HG02884 (cell line): Measurements from ENCODE around the gene ALDH2.
A peak's percentile ranks its signal among the peaks of the same experiment; 100 is the strongest.
"Not testable (repeated sequence)": the region's sequence is repeated elsewhere in the genome, so short reads cannot be mapped to it uniquely, and the experiment has no call there.

Experiments used
- ATAC-seq: cut with Tn5 transposase; IDR thresholded peaks from one replicate; pipeline ENCODE4 v1.9.1; 2021; ENCODE audit warnings: mild to moderate bottlenecking, moderate library complexity; ENCODE audit not compliant: unreplicated experiment

Gene ALDH2

DNA sequence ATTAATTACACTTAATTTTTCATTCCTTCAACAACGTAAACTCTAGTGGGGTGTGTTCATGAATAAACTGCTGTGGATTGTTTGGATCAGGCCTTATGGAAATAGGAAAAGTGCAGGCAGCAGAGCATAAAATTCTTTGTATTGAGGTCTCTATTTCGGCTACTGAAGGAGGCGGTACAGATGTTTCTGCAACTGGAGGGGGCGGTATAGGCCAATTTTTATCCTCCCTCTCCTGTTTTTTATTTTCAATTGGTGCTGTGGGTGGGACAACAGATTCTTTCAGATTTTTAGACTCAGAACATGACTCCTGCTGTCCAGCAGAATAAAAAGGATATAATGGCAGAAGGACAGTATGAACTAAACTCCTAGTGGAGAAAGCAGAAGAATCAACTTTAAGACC, 57.6 kb downstream of the ALDH2 start:
- not testable (repeated sequence) for ATAC-seq

- no peak for ATAC-seq
These were observed 58.8 kb downstream of the ALDH2 start for GRCh38 chr12:111825509-111825908.

DNA sequence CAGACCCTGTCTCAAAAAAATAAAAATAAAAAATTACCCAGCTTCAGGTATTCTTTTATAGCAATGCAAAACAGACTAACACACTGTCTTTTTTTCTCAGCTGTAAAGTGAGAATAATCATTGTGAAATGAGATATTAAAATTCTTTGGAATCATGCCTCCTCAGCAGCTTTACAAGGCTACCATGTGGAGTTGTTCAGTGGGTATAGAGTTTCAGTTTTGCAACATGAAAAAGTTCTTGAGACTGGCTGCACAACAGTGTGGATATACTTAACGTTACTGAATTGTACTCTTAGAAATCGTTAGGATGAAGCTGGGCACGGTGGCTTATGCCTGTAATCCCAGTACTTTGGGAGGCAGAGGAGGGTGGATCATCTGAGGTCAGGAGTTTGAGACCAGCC, 59.6 kb downstream of the ALDH2 start:
- no peak for ATAC-seq

DNA sequence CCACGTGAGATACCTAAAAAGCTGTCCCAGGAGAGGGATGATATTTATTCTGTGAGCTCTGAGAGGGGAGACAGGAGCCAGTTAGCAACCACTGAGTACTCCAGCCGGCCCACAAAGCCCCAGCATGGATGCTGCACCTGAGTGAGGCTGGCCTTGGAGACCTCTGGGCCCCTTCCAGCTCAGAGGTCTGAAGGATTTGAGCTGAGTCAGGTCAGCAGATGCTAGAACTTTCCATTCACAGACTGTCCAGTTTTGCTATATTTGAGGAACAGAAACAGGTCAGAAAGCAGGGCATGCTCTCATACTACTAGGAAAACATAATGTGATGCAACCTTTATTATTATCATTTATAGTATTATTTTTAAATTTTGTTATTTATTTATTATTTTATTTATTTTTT, 60.3 kb downstream of the ALDH2 start:
- no peak for ATAC-seq

DNA sequence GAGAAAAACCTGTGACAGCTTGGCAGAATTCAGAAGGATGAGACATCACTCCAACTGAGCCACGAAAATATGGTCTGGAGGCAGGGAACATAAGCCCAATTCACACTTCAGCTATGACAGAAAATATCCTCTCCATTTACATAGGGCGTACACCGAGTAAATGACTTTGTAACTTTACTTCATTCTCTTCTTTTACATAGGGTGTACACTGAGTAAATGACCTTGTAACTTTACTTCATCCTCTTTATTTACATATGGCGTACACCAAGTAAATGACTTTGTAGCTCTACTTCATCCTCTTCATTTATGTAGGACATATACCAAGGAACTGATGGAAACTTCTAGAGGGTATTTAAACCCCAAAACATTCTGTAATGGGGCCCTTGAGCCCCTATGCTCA, 61.2 kb downstream of the ALDH2 start:
- ATAC-seq, result no peak

- no peak for ATAC-seq
These were observed 61.7 kb downstream of the ALDH2 start for GRCh38 chr12:111828338-111828979.

DNA sequence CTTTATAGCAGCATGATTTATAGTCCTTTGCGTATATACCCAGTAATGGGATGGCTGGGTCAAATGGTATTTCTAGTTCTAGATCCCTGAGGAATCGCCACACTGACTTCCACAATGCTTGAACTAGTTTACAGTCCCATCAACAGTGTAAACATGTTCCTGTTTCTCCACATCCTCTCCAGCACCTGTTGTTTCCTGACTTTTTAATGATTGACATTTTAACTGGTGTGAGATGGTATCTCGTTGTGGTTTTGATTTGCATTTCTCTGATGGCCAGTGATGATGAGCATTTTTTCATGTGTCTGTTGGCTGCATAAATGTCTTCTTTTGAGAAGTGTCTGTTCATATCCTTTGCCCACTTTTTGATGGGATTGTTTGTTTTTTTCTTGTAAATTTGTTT, 62.9 kb downstream of the ALDH2 start:
- ATAC-seq, result not testable (repeated sequence)

DNA sequence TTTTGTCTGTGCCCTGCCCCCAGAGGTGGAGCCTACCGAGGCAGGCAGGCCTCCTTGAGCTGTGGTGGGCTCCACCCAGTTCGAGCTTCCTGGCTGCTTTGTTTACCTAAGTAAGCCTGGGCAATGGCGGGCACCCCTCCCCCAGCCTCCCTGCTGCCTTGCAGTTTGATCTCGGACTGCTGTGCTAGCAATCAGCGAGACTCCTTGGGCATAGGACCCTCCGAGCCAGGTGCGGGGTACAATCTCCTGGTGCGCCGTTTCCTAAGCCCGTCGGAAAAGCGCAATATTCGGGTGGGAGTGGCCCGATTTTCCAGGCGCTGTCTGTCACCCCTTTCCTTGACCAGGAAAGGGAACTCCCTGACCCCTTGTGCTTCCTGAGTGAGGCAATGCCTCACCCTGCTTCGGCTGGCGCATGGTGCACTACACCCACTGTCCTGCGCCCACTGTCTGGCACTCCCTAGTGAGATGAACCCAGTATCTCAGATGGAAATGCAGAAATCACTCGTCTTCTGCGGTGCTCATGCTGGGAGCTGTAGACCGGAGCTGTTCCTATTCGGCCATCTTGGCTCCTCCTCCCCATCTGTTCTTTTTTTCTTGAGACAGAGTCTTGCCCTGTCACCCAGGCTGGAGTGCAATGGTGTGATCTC, 68.1 kb downstream of the ALDH2 start:
- not testable (repeated sequence) for ATAC-seq

GRCh38 chr12:111835531-111836181, 68.9 kb downstream of the ALDH2 start:
- ATAC-seq, result not testable (repeated sequence)

- ATAC-seq, result no peak
These were observed 71.6 kb downstream of the ALDH2 start for GRCh38 chr12:111838353-111838752.

DNA sequence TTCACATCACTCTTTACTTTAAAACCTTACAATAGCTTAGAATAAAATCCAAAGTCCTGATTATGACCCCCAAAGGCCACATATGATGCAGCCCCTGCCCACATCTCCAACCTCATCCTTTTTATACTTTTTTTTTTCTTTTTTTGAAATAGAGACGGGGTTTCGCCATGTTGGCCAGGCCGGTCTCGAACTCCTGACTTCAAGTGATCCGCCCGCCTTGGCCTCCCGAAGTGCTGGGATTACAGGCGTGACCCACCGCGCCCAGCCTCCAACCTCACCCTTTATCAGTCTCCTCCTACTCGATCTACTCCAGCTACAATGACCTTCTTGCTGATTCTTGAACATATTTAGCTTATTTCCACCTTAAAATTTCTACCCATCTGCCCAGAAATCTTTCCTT, 74.1 kb downstream of the ALDH2 start:
- ATAC-seq, result no peak

DNA sequence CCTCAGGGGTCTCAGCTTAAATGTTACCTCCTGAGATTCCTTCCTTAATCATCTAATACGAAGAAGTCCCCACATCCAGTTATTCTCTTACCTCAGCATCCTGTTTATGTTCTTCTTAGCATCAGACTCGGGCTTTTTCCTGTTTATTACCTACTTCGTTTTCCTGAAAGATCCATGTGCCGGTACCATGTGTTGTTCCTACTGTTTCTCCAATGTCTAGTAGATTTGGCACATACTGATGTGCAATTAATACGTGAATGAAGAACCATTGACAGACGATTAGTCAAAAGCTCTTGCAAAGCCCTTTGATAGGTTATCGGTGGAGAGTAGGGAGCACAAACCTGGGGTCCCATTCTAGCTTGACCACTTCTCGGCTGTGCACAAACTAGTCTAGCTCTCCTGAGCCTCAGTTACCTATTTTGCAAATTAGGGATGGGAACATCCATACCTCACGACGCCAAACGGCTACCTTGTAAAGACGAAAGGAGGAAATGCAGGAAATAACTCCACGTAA, 74.6 kb downstream of the ALDH2 start:
- ATAC-seq, result peak; percentile 6

- peak; percentile 67 for ATAC-seq
These were observed 75.2 kb downstream of the ALDH2 start, which contains the start of gene MAPKAPK5 for GRCh38 chr12:111841750-111842555. TSS of gene MAPKAPK5 (plus strand) at chr12:111842228. CDS start at chr12:111842734, 506 bp downstream.

DNA sequence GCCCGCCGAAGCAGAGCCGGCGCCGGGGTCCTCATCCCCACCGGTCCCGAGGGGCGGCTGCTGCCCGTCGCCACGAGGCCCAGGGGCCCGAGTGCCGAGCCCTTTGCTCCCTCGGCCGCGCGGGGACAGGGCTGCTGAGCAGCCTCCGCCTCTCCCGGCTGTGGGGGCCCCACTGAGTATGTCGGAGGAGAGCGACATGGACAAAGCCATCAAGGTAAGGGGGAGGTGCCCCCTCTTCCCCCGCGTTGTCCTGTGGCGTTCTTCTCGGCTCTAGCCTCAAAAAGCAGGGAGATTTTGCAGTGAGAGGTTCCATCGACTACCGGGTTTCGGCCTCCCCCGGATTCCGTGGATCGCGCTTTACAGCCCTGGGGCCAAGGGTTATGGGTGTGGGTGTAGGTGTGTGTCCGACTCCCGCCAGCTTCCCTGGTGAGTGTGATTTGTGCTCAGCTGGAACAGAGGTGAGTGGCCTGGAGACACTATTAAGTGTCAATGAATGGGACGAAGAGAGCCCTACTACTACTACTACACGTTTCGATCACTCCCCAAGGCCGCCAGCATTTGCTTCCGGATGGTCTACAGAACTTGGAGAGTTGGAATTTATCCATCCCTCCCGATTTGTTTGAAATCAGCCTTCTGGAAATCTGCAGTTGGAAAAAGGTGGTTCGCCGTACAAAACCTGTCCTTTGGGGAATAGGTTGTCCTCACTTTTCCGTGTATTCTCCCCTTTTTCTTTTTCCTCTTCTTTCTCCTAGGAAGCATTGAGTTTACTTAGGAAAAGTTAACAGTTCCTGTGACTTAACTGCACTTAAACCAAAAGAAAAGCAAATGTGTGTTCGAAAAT, 76.0 kb downstream of the ALDH2 start:
- ATAC-seq, result peak; percentile 14

DNA sequence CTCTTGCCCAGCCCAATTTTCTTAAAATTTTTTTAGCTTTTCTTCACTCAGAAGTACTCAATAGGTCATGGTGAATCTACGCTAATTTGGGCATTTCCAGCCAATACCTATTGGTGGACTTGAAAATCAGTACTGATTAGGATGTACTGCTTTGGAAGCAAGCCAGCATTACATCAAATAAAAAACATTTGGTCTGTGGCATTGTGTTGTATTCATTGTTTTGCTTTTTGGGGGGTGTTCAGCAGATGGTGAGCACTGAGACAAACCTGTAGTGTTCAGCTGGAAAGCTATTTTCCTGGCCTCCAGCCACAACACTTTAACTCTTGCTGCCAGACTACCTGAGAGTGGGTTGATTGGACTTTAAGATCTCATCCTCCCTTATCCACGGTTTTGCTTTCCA, 79.3 kb downstream of the ALDH2 start:
- no peak for ATAC-seq

- no peak for ATAC-seq
These were observed 83.8 kb downstream of the ALDH2 start for GRCh38 chr12:111850526-111850925.

DNA sequence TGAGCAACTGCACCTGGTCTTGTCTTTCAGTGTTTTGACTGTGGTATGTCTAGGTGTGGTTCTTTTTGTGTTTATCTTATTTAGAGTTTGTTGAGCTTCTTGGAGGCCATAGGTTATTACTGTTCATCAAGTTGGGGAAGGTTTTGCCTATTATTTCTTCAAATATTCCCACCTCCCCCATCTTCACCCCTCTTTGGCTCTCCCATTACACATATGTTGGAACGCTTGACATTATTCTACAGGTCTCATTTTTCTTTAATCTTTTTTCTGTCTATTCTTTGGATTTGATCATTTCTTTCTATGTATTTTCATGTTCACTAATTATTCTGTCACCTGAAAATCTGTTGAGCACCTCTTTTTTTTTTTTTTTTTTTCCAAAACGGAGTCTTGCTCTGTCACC, 91.5 kb downstream of the ALDH2 start:
- no peak for ATAC-seq

GRCh38 chr12:111858778-111859177, 92.0 kb downstream of the ALDH2 start:
- no peak for ATAC-seq

- no peak for ATAC-seq
These were observed 98.2 kb downstream of the ALDH2 start for GRCh38 chr12:111864913-111865312.
